Stomach (tissue), 4 donors: ENCODE measurements around the gene HELZ.

Experiments used
- CTCF ChIP-seq, 7 experiments: fragments of 450-650 bp in 4 of 7; fragments of 200-600 bp in 3 of 7; sonication (generic) in 3 of 7; IDR thresholded peaks; one replicate each; pipeline ENCODE4 v1.5.1; 2016 to 2019; ENCODE audit warnings: antibody characterized with exemption in 7 of 7, control low read depth in 2 of 7, mild to moderate bottlenecking in 1 of 7
- POLR2AphosphoS5 ChIP-seq, 3 donors: sonication (generic); formaldehyde crosslinking; IDR thresholded peaks; one replicate each; pipeline ENCODE4 v1.6.1; 2016; ENCODE audit warnings: antibody characterized with exemption in 3 of 3

DNA sequence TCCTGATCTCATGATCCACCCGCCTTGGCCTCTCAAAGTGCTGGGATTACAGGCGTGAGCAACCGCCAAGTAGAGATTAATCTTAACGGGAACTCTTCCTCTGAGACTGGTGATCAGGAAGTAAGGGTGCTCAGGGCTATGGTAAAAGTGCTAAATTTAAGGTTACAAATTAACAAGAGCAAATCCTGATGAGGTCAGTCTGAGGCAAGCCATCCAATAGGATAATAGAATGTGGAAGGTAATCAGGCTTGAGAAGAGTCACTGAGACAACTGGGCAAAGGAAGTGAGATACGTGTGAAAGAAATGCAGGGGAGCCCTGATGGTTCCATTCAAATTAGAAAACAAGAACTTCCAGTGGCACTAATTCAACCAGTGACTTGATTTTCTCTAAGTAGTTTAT, 131.5 kb downstream of the HELZ start:
- no peak for TF ChIP-seq CTCF (IDR thresholded peaks at IDR 0.05)
- no peak for TF ChIP-seq POLR2AphosphoS5 (IDR thresholded peaks at IDR 0.05)
